WTC11 (cell line): ENCODE measurements around the gene PRKG2. TPM values are rescaled to one million over a fixed set of nuclear protein-coding genes. Genes with fewer than 3 reads are reported as not detected.

Experiments
- ATAC-seq: fragments of 200-7000 bp; cut with Tn5 transposase; 2 replicates; pipeline ENCODE4 v1.10.0; 2021; ENCODE audit warnings: mild to moderate bottlenecking, moderate library complexity
- CTCF ChIA-PET: fragments of 300-600 bp; sonication (Branson Sonifier 250); formaldehyde crosslinking; loops from one replicate; lab custom pipeline; 2021; ENCODE audit warnings: antibody characterized with exemption; lab: Charles Lee
- POLR2A ChIA-PET: fragments of 350-600 bp; sonication (Branson Sonifier 250); formaldehyde crosslinking; loops from one replicate; lab custom pipeline; 2021; ENCODE audit warnings: antibody characterized with exemption; lab: Charles Lee
- DNase-seq: peaks from one replicate; pipeline ENCODE4 v3.0.0; 2021; ENCODE audit warnings: low spot score
- H3K27ac Mint-ChIP-seq: 2 replicates; pipeline ENCODE4 v1.8.0; 2021; ENCODE audit warnings: mixed read lengths
- H3K27me3 Mint-ChIP-seq: 2 replicates; pipeline ENCODE4 v1.8.0; 2021; ENCODE audit warnings: low read depth, mild to moderate bottlenecking, moderate library complexity, mixed read lengths
- H3K36me3 Mint-ChIP-seq: 2 replicates; pipeline ENCODE4 v1.8.0; 2021; ENCODE audit warnings: mixed read lengths
- H3K4me1 Mint-ChIP-seq: 2 replicates; pipeline ENCODE4 v1.8.0; 2022; ENCODE audit warnings: mixed read lengths
- H3K4me3 Mint-ChIP-seq: 2 replicates; pipeline ENCODE4 v1.8.0; 2021; ENCODE audit warnings: mild to moderate bottlenecking, moderate library complexity, mixed read lengths
- H3K9me3 Mint-ChIP-seq: 2 replicates; pipeline ENCODE4 v1.8.0; 2021; ENCODE audit warnings: mixed read lengths
- ETV6 ChIP-seq: sonication (generic); formaldehyde crosslinking; IDR thresholded peaks from 2 replicates; pipeline ENCODE4 v1.8.1; 2022; ENCODE audit warnings: mild to moderate bottlenecking, missing genetic modification reagents
- FOXP1 ChIP-seq: sonication (generic); formaldehyde crosslinking; IDR thresholded peaks from 2 replicates; pipeline ENCODE4 v1.8.0; 2022; ENCODE audit warnings: missing genetic modification reagents, mild to moderate bottlenecking, moderate library complexity, borderline replicate concordance
- GABPB1 ChIP-seq: sonication (generic); formaldehyde crosslinking; IDR thresholded peaks from 2 replicates; pipeline ENCODE4 v1.8.1; 2023; ENCODE audit warnings: mild to moderate bottlenecking, missing genetic modification reagents
- GRHL2 ChIP-seq: fragments of 250-450 bp; sonication (Bioruptor Pico); IDR thresholded peaks from 2 replicates; pipeline ENCODE4 v1.8.0; 2022; ENCODE audit warnings: mild to moderate bottlenecking, moderate library complexity; ENCODE audit not compliant: insufficient replicate concordance, severe bottlenecking
- JAZF1 ChIP-seq: fragments of 250-450 bp; sonication (Bioruptor Pico); IDR thresholded peaks from 2 replicates; pipeline ENCODE4 v1.9.0; 2021; ENCODE audit warnings: moderate library complexity, mild to moderate bottlenecking, inconsistent platforms
- NR2C2 ChIP-seq: sonication (generic); formaldehyde crosslinking; IDR thresholded peaks from 2 replicates; pipeline ENCODE4 v1.8.0; 2022; ENCODE audit warnings: mild to moderate bottlenecking, missing genetic modification reagents
- PRRX2 ChIP-seq: fragments of 250-450 bp; sonication (Bioruptor Pico); IDR thresholded peaks from 2 replicates; pipeline ENCODE4 v1.8.0; 2021; ENCODE audit warnings: mild to moderate bottlenecking
- SMAD4 ChIP-seq: sonication (generic); formaldehyde crosslinking; IDR thresholded peaks from 2 replicates; pipeline ENCODE4 v1.8.0; 2022; ENCODE audit warnings: mild to moderate bottlenecking, missing genetic modification reagents
- SOX15 ChIP-seq: fragments of 250-450 bp; sonication (Bioruptor Pico); IDR thresholded peaks from 2 replicates; pipeline ENCODE4 v1.9.0; 2021; ENCODE audit warnings: mild to moderate bottlenecking
- TEAD1 ChIP-seq: sonication (generic); formaldehyde crosslinking; IDR thresholded peaks from 2 replicates; pipeline ENCODE4 v1.8.0; 2022; ENCODE audit warnings: mild to moderate bottlenecking, missing genetic modification reagents
- ZNF396 ChIP-seq: fragments of 250-450 bp; sonication (Bioruptor Pico); IDR thresholded peaks from 2 replicates; pipeline ENCODE4 v1.8.0; 2021; ENCODE audit warnings: mild to moderate bottlenecking, moderate library complexity, borderline replicate concordance
- total RNA-seq: library from RNA; stranded (reverse); gene quantifications from 3 replicates; pipeline ENCODE4 v1.2.3, GENCODE V29; 2021
- TF ChIP-seq, protein P1 (sequence below): fragments of 250-450 bp; sonication (Bioruptor Pico); IDR thresholded peaks from 2 replicates; pipeline ENCODE4 v1.9.0; 2021; ENCODE audit warnings: mild to moderate bottlenecking
- TF ChIP-seq, protein P2 (sequence below): sonication (generic); formaldehyde crosslinking; IDR thresholded peaks from 2 replicates; pipeline ENCODE4 v1.8.0; 2022; ENCODE audit warnings: mild to moderate bottlenecking, missing genetic modification reagents
- TF ChIP-seq, protein P3 (sequence below): sonication (generic); formaldehyde crosslinking; IDR thresholded peaks from 2 replicates; pipeline ENCODE4 v1.8.1; 2023; ENCODE audit warnings: mild to moderate bottlenecking, missing genetic modification reagents, borderline replicate concordance
- TF ChIP-seq, protein P4 (sequence below): sonication (generic); formaldehyde crosslinking; IDR thresholded peaks from 2 replicates; pipeline ENCODE4 v1.8.0; 2022; ENCODE audit warnings: mild to moderate bottlenecking, missing genetic modification reagents
- TF ChIP-seq, protein P5 (sequence below): sonication (generic); formaldehyde crosslinking; IDR thresholded peaks from 2 replicates; pipeline ENCODE4 v1.8.1; 2023; ENCODE audit warnings: mild to moderate bottlenecking, moderate library complexity, missing genetic modification reagents
- TF ChIP-seq, protein P6 (sequence below): fragments of 200-600 bp; IDR thresholded peaks from 2 replicates; pipeline ENCODE4 v1.8.0; 2022; ENCODE audit warnings: antibody characterized with exemption
- TF ChIP-seq, protein P7 (sequence below): fragments of 250-450 bp; sonication (Bioruptor Pico); IDR thresholded peaks from 2 replicates; pipeline ENCODE4 v1.9.0; 2021; ENCODE audit warnings: mild to moderate bottlenecking
- TF ChIP-seq, protein P8 (sequence below): sonication (generic); formaldehyde crosslinking; IDR thresholded peaks from 2 replicates; pipeline ENCODE4 v1.8.1; 2023; ENCODE audit warnings: mild to moderate bottlenecking, missing genetic modification reagents, moderate library complexity

The PRKG2 gene
- total RNA-seq, 1 experiment from 2014 or later: 2.7 TPM

DNA sequence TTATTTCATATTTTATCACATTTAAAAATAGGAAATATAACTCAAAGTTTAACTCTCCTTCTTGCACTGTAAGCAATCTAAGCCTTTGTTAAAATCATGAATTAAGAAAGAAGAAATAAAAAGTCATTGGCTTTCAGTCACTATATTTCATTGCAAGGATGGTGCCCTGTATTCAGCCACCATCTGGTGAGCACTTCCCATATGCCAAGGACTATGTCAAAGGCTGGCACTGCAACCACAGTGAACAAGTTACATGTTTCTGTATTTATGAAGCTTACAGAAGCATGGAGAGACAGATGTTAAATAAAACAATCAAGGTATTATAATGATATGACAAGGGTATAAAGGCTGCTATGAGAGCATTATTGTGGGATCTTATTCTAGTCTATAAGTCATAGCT lies 68.6 kb downstream of the PRKG2 start:
- ChIA-PET CTCF (no interaction called here), POLR2A (no interaction called here)
- TF ChIP-seq, protein P1, sequence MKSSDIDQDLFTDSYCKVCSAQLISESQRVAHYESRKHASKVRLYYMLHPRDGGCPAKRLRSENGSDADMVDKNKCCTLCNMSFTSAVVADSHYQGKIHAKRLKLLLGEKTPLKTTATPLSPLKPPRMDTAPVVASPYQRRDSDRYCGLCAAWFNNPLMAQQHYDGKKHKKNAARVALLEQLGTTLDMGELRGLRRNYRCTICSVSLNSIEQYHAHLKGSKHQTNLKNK (CRISPR knock-in tag): no peak
- TF ChIP-seq PRRX2 (CRISPR knock-in tag): no peak
- TF ChIP-seq SOX15: no peak
- H3K27ac Mint-ChIP-seq: no peak overlapping the region
- DNase-seq: no peak
- no peaks in the 10 kb centered on the region for H3K27me3 Mint-ChIP-seq
- no peak overlapping the region for H3K4me3 Mint-ChIP-seq
- H3K36me3 Mint-ChIP-seq: no peaks in the 10 kb centered on the region
- H3K9me3 Mint-ChIP-seq: no peaks in the 10 kb centered on the region
- no peaks in the 10 kb centered on the region for H3K4me1 Mint-ChIP-seq
- no peak for ATAC-seq

DNA sequence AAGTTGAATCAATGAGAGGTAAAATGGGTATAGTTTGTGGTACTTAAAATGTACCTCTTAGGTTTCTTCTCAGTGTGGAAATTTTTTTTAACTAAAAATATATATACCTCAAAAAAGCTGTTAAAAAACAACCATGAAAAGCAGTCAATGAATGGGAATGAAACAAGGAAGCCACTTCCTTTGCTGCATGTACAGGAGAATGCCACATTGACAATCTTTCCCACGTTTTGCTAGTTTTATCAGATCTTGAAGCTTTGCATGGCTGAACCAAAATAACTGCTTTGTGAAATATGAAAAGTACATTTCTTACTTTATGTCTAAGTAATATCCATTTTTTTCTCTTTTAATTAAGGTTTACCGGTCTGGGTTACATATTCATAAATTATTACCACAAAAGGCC lies 71.8 kb downstream of the PRKG2 start:
- ATAC-seq: no peak
- CTCF ChIA-PET: no interaction called here
- Mint-ChIP-seq H3K9me3 (no peaks in the 10 kb centered on the region), H3K27me3 (no peaks in the 10 kb centered on the region), H3K4me1 (peaks cover 1% of the 10 kb centered on the region), H3K27ac (no peak overlapping the region), H3K4me3 (no peak overlapping the region), H3K36me3 (no peaks in the 10 kb centered on the region; the same call in 1 of the 2 replicates)
- DNase-seq: no peak
- POLR2A ChIA-PET: no interaction called here
- no peak for TF ChIP-seq SMAD4

DNA sequence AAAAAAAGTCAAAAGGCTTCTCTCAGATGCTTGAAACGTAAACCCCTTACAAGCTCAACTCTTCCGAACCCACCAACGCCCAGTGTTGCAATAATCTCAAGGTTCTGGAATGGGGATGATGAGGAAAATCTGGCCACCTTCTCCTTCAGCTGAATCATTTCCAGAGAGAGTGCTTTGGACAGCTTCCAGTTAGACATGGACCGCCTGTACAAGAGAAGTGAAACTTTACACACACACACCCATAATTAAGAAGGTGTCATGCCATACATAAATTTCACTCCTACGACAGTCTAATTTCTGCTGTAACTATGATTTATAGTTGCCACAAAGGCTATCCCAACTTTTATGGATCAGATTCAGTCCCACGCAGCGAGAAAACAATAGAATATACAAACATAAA lies 72.3 kb downstream of the PRKG2 start:
- Mint-ChIP-seq H3K4me1 (peaks cover 6% of the 10 kb centered on the region), H3K9me3 (no peaks in the 10 kb centered on the region), H3K36me3 (no peaks in the 10 kb centered on the region; the same call in 1 of the 2 replicates), H3K27ac (no peak overlapping the region), H3K4me3 (no peak overlapping the region), H3K27me3 (no peaks in the 10 kb centered on the region)
- TF ChIP-seq ZNF396 (CRISPR knock-in tag): no peak
- TF ChIP-seq GRHL2: no peak
- TF ChIP-seq, protein P2, sequence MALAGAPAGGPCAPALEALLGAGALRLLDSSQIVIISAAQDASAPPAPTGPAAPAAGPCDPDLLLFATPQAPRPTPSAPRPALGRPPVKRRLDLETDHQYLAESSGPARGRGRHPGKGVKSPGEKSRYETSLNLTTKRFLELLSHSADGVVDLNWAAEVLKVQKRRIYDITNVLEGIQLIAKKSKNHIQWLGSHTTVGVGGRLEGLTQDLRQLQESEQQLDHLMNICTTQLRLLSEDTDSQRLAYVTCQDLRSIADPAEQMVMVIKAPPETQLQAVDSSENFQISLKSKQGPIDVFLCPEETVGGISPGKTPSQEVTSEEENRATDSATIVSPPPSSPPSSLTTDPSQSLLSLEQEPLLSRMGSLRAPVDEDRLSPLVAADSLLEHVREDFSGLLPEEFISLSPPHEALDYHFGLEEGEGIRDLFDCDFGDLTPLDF (CRISPR knock-in tag): no peak
- TF ChIP-seq SMAD4: no peak
- no peak for TF ChIP-seq ETV6
- no peak for TF ChIP-seq GABPB1 (CRISPR knock-in tag)
- TF ChIP-seq FOXP1 (CRISPR knock-in tag): no peak
- no peak for TF ChIP-seq JAZF1 (CRISPR knock-in tag)
- TF ChIP-seq, protein P3, sequence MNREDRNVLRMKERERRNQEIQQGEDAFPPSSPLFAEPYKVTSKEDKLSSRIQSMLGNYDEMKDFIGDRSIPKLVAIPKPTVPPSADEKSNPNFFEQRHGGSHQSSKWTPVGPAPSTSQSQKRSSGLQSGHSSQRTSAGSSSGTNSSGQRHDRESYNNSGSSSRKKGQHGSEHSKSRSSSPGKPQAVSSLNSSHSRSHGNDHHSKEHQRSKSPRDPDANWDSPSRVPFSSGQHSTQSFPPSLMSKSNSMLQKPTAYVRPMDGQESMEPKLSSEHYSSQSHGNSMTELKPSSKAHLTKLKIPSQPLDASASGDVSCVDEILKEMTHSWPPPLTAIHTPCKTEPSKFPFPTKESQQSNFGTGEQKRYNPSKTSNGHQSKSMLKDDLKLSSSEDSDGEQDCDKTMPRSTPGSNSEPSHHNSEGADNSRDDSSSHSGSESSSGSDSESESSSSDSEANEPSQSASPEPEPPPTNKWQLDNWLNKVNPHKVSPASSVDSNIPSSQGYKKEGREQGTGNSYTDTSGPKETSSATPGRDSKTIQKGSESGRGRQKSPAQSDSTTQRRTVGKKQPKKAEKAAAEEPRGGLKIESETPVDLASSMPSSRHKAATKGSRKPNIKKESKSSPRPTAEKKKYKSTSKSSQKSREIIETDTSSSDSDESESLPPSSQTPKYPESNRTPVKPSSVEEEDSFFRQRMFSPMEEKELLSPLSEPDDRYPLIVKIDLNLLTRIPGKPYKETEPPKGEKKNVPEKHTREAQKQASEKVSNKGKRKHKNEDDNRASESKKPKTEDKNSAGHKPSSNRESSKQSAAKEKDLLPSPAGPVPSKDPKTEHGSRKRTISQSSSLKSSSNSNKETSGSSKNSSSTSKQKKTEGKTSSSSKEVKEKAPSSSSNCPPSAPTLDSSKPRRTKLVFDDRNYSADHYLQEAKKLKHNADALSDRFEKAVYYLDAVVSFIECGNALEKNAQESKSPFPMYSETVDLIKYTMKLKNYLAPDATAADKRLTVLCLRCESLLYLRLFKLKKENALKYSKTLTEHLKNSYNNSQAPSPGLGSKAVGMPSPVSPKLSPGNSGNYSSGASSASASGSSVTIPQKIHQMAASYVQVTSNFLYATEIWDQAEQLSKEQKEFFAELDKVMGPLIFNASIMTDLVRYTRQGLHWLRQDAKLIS (CRISPR knock-in tag): no peak
- TF ChIP-seq, protein P4, sequence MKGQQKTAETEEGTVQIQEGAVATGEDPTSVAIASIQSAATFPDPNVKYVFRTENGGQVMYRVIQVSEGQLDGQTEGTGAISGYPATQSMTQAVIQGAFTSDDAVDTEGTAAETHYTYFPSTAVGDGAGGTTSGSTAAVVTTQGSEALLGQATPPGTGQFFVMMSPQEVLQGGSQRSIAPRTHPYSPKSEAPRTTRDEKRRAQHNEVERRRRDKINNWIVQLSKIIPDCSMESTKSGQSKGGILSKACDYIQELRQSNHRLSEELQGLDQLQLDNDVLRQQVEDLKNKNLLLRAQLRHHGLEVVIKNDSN: no peak
- TF ChIP-seq, protein P5, sequence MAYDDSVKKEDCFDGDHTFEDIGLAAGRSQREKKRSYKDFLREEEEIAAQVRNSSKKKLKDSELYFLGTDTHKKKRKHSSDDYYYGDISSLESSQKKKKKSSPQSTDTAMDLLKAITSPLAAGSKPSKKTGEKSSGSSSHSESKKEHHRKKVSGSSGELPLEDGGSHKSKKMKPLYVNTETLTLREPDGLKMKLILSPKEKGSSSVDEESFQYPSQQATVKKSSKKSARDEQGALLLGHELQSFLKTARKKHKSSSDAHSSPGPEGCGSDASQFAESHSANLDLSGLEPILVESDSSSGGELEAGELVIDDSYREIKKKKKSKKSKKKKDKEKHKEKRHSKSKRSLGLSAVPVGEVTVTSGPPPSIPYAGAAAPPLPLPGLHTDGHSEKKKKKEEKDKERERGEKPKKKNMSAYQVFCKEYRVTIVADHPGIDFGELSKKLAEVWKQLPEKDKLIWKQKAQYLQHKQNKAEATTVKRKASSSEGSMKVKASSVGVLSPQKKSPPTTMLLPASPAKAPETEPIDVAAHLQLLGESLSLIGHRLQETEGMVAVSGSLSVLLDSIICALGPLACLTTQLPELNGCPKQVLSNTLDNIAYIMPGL (CRISPR knock-in tag): no peak
- TF ChIP-seq NR2C2 (CRISPR knock-in tag): no peak
- TF ChIP-seq, protein P6, sequence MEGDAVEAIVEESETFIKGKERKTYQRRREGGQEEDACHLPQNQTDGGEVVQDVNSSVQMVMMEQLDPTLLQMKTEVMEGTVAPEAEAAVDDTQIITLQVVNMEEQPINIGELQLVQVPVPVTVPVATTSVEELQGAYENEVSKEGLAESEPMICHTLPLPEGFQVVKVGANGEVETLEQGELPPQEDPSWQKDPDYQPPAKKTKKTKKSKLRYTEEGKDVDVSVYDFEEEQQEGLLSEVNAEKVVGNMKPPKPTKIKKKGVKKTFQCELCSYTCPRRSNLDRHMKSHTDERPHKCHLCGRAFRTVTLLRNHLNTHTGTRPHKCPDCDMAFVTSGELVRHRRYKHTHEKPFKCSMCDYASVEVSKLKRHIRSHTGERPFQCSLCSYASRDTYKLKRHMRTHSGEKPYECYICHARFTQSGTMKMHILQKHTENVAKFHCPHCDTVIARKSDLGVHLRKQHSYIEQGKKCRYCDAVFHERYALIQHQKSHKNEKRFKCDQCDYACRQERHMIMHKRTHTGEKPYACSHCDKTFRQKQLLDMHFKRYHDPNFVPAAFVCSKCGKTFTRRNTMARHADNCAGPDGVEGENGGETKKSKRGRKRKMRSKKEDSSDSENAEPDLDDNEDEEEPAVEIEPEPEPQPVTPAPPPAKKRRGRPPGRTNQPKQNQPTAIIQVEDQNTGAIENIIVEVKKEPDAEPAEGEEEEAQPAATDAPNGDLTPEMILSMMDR: no peak
- TF ChIP-seq, protein P7, sequence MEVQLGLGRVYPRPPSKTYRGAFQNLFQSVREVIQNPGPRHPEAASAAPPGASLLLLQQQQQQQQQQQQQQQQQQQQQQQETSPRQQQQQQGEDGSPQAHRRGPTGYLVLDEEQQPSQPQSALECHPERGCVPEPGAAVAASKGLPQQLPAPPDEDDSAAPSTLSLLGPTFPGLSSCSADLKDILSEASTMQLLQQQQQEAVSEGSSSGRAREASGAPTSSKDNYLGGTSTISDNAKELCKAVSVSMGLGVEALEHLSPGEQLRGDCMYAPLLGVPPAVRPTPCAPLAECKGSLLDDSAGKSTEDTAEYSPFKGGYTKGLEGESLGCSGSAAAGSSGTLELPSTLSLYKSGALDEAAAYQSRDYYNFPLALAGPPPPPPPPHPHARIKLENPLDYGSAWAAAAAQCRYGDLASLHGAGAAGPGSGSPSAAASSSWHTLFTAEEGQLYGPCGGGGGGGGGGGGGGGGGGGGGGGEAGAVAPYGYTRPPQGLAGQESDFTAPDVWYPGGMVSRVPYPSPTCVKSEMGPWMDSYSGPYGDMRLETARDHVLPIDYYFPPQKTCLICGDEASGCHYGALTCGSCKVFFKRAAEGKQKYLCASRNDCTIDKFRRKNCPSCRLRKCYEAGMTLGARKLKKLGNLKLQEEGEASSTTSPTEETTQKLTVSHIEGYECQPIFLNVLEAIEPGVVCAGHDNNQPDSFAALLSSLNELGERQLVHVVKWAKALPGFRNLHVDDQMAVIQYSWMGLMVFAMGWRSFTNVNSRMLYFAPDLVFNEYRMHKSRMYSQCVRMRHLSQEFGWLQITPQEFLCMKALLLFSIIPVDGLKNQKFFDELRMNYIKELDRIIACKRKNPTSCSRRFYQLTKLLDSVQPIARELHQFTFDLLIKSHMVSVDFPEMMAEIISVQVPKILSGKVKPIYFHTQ (CRISPR knock-in tag): no peak
- TF ChIP-seq, protein P8, sequence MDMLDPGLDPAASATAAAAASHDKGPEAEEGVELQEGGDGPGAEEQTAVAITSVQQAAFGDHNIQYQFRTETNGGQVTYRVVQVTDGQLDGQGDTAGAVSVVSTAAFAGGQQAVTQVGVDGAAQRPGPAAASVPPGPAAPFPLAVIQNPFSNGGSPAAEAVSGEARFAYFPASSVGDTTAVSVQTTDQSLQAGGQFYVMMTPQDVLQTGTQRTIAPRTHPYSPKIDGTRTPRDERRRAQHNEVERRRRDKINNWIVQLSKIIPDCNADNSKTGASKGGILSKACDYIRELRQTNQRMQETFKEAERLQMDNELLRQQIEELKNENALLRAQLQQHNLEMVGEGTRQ (CRISPR knock-in tag): no peak
- no peak for TF ChIP-seq TEAD1 (CRISPR knock-in tag)
- DNase-seq: no peak
- CTCF ChIA-PET: no interaction called here
- POLR2A ChIA-PET: no interaction called here
- ATAC-seq: no peak
